ENCODE data around the gene DAG1. TPM values are rescaled to one million over a fixed set of nuclear protein-coding genes. Genes with fewer than 3 reads are reported as not detected.

Gene DAG1
- total RNA-seq, 1 donor from 2014 or later: 71.5 TPM

DNA sequence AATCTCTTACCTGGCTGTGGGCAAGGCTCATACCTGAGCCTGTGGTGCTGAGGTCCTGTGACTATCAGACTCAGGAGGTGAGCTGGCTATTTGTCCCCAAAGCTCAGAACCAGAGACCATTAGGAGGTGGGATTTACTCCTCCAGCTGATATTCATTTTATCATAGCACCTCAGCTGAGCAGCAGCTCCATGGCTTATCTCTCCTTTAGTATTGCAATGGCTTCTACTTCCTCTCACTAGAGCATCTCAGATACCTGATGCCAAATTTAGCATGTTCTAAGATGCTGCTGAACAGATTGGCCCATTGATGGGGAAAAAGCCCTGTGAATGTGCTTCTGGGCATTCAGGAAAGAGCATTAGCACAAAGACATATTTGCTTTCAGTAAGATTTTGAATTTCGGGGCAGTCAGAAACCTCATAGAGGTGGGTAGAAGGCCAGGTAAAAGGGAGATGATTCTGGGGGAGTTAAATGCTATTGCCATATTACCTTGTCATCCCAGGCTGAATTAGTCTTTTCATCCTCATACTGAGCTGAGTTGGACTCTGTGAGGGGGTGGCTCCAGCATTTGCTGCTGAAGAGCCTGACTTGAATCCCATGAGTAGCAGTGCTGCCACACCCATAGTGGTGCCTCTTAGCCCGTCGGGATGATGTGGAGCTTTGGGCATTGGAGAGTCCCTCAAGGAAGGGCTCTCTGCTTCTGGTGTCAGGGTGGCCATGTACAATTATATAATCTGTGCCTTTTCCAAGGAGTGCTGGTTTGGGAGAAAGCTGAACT lies 86.6 kb downstream of the DAG1 start:
- Histone ChIP-seq H3K36me3 (no peaks in the 10 kb centered on the region), H3K9me3 (no peaks in the 10 kb centered on the region), H3K4me3 (no peak overlapping the region), H3K27me3 (ENCODE audit: low read depth) (peaks cover 4% of the 10 kb centered on the region), H3K4me1 (peaks cover 18% of the 10 kb centered on the region), H3K27ac (no peak overlapping the region)
- intact Hi-C loops (cut with DNase I): no loop called here
- DNase-seq (no peak), ATAC-seq (no peak)
- TF ChIP-seq, protein P1, sequence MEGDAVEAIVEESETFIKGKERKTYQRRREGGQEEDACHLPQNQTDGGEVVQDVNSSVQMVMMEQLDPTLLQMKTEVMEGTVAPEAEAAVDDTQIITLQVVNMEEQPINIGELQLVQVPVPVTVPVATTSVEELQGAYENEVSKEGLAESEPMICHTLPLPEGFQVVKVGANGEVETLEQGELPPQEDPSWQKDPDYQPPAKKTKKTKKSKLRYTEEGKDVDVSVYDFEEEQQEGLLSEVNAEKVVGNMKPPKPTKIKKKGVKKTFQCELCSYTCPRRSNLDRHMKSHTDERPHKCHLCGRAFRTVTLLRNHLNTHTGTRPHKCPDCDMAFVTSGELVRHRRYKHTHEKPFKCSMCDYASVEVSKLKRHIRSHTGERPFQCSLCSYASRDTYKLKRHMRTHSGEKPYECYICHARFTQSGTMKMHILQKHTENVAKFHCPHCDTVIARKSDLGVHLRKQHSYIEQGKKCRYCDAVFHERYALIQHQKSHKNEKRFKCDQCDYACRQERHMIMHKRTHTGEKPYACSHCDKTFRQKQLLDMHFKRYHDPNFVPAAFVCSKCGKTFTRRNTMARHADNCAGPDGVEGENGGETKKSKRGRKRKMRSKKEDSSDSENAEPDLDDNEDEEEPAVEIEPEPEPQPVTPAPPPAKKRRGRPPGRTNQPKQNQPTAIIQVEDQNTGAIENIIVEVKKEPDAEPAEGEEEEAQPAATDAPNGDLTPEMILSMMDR (IDR thresholded peaks at IDR 0.05): no peak

DNA sequence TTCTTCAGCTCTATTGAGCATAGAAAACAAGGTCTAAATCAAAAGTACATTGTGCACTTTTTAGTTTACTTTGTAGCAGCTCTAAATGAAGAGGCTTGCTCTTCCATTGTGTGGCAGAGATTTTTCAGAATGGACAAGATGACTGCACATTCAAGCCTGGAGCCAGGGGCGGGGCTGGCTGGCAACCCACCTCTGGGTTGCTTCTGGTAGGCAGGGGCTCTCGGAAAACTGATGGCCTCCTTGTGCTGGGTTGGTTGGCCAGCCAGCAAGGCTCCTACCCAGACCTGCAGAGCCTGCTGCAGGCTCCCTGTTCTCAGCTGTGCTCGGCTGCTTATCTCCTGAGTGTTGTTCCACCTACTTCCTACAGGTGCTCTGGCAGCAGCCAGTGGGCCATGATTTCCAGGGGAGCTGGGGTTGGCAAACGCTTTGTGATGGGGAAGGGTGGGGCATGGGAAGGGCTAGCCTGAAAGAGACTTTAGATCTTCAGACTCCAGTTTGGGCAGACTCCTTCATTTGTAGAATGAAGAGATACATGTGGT lies 93.0 kb downstream of the DAG1 start:
- no peak for DNase-seq
- ATAC-seq: no peak

DNA sequence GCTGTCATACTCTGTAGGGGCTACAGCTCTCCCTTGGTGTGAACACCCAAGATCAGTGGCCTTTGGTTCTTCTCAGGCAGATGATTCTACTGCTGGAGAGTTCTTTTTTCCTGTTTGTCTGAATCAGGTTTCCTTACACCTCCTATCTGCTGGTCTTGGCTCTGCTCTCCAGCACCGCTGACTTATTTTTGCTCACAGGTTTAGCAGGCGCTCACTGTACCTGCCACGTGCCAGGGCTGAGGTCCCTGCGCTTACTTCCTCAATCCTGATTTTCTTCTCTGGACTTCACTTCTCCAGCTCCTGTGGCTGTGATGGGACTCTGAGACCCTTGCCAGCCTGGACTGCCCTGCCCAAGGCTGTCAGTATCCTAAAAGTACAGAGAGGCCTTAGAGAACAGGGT lies 93.7 kb downstream of the DAG1 start:
- TF ChIP-seq, protein P1 (IDR thresholded peaks at IDR 0.05): no peak
- Histone ChIP-seq H3K27me3 (ENCODE audit: low read depth) (peaks cover 3% of the 10 kb centered on the region), H3K36me3 (no peaks in the 10 kb centered on the region), H3K9me3 (no peaks in the 10 kb centered on the region), H3K4me1 (no peaks in the 10 kb centered on the region), H3K4me3 (no peak overlapping the region), H3K27ac (no peak overlapping the region)
- intact Hi-C loops (cut with DNase I): no loop called here
- no peak for ATAC-seq
- no peak for DNase-seq

More for the DNA sequence above, 93.0 kb downstream of the DAG1 start:
- Histone ChIP-seq H3K27ac (no peak overlapping the region), H3K27me3 (ENCODE audit: low read depth) (peaks cover 3% of the 10 kb centered on the region), H3K4me1 (no peaks in the 10 kb centered on the region), H3K36me3 (no peaks in the 10 kb centered on the region), H3K4me3 (no peak overlapping the region), H3K9me3 (no peaks in the 10 kb centered on the region)
- TF ChIP-seq, protein P1 (IDR thresholded peaks at IDR 0.05): no peak
- intact Hi-C loops (cut with DNase I): no loop called here

DNA sequence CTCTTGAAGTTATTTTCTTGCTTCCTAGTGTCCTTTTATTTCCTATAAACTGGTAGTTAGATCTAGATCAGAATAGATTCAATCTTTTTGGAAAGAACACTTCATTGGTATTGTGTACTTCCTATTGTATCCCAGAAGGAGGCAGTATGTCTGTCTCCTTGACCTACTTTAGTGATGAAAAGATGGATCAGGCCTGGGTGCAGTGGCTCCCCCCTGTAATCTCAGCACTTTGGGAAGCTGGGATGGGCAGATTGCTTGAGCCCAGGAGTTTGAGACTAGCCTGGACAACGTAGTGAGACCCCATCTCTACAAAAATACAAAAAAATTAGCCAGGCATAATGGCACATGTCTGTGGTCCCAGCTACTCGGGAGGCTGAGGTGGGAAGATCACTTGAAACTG lies 96.2 kb downstream of the DAG1 start:
- Histone ChIP-seq H3K27ac (no peak overlapping the region), H3K4me3 (no peak overlapping the region), H3K36me3 (no peaks in the 10 kb centered on the region), H3K9me3 (no peaks in the 10 kb centered on the region), H3K4me1 (no peaks in the 10 kb centered on the region), H3K27me3 (ENCODE audit: low read depth) (peaks cover 3% of the 10 kb centered on the region)
- DNase-seq: no peak
- intact Hi-C loops (cut with DNase I): no loop called here
- ATAC-seq: no peak
- TF ChIP-seq, protein P1 (IDR thresholded peaks at IDR 0.05): no peak

DNA sequence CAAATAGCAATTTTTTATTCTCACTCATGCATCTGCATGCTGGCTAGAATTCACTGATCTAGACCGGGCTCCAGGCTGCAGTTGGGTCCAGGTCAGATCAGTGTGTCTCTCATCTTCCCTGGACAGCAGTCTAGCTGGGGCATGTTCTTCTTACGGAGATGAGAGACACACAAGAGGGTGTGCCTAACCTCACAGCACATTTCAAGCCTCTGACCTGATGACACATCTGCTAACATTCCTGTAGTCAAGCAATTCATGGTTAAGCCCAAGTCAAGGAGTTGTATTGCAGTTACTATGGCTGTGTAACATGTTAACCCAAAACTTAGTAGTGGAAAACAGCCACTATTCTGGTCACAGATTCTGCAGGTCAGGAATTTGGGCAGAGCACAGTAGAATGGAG lies 97.3 kb downstream of the DAG1 start:
- no peak for ATAC-seq
- Histone ChIP-seq H3K27ac (no peak overlapping the region), H3K4me1 (no peaks in the 10 kb centered on the region), H3K27me3 (ENCODE audit: low read depth) (peaks cover 3% of the 10 kb centered on the region), H3K4me3 (no peak overlapping the region), H3K9me3 (no peaks in the 10 kb centered on the region), H3K36me3 (no peaks in the 10 kb centered on the region)
- DNase-seq: no peak
- intact Hi-C loops (cut with DNase I): no loop called here
- TF ChIP-seq, protein P1 (IDR thresholded peaks at IDR 0.05): no peak

Measured in lower lobe of right lung (tissue), 2 donors.